Activated T-cell treated with anti-CD3 and anti-CD28 coated beads, Interleukin-2, amount 50 U/mL, for 72 hours (primary cell): ENCODE results near the gene BTLA. TPM values are rescaled to one million over a fixed set of nuclear protein-coding genes. Genes with fewer than 3 reads are reported as not detected.
A peak's percentile ranks its signal among the peaks of the same experiment; 100 is the strongest.
"Not testable (repeated sequence)": the region's sequence is repeated elsewhere in the genome, so short reads cannot be mapped to it uniquely, and the experiment has no call there.

ENCODE experiments used
- ATAC-seq, 2 donors: fragments of 150-1000 bp; cut with Tn5 transposase; replicated peaks in 1 of 2; 2 replicates each; pipeline ENCODE4 v1.10.0; 2021; ENCODE audit warnings: moderate library complexity in 2 of 2, mild to moderate bottlenecking in 1 of 2
- DNase-seq, 2 donors: peaks; one replicate each; pipeline ENCODE4 v3.0.0; 2021 to 2022; ENCODE audit warnings: mixed read lengths in 1 of 2
- H3K27ac Mint-ChIP-seq: one replicate; pipeline ENCODE4 v1.8.0; 2022; ENCODE audit warnings: mild to moderate bottlenecking, moderate library complexity, mixed read lengths
- H3K27me3 Mint-ChIP-seq: one replicate; pipeline ENCODE4 v1.8.0; 2022; ENCODE audit warnings: low read depth, mixed read lengths
- H3K36me3 Mint-ChIP-seq, 2 donors: one replicate each; pipeline ENCODE4 v1.8.0; 2022; ENCODE audit warnings: mixed read lengths in 2 of 2, mild to moderate bottlenecking in 1 of 2; ENCODE audit not compliant: insufficient read depth in 2 of 2
- H3K4me1 Mint-ChIP-seq: one replicate; pipeline ENCODE4 v1.8.0; 2022; ENCODE audit warnings: low read depth, mixed read lengths
- H3K4me3 Mint-ChIP-seq, 2 donors: one replicate each; pipeline ENCODE4 v1.8.0; 2022; ENCODE audit warnings: mild to moderate bottlenecking in 2 of 2, mixed read lengths in 2 of 2, moderate library complexity in 2 of 2
- H3K9me3 Mint-ChIP-seq, 2 donors: one replicate each; pipeline ENCODE4 v1.8.0; 2022; ENCODE audit warnings: mixed read lengths in 2 of 2
- total RNA-seq, 2 donors: library from RNA; stranded (reverse); gene quantifications; one replicate each; pipeline ENCODE4 v1.2.3, GENCODE V29; 2022

BTLA gene
- total RNA-seq, 2 donors from 2014 or later: 17.5 to 21.3 TPM

DNA sequence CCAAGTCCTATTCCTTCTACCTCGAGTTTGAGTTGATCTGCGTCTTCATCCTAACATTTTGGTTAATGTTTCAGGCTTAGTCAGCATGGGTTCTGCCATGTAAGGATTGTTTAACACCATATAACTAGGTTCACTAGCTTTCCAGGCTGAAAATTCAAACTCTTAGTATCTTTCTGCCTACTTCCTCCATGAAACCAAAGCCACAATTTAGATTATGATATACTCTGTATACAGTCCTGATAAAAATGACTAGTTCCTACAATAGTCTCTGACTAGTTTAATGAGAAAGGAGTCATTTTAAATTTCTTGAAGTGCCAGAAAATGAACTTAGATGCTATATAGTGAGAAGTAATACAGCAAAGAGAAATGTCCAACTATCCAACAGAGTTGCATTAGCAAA is 6.6 kb upstream of the BTLA start:
- H3K4me3 Mint-ChIP-seq: no peak overlapping the region
- H3K36me3 Mint-ChIP-seq: peaks cover 0 to 7% of the 10 kb centered on the region in 2 donors
- ATAC-seq (peak in 1 of 2 donors; percentile 44), DNase-seq (no peak)
- H3K27ac Mint-ChIP-seq: no peak overlapping the region
- H3K9me3 Mint-ChIP-seq: peaks cover 0 to 2% of the 10 kb centered on the region in 2 donors
- peaks cover 55% of the 10 kb centered on the region for H3K4me1 Mint-ChIP-seq
- H3K27me3 Mint-ChIP-seq: no peaks in the 10 kb centered on the region

DNA sequence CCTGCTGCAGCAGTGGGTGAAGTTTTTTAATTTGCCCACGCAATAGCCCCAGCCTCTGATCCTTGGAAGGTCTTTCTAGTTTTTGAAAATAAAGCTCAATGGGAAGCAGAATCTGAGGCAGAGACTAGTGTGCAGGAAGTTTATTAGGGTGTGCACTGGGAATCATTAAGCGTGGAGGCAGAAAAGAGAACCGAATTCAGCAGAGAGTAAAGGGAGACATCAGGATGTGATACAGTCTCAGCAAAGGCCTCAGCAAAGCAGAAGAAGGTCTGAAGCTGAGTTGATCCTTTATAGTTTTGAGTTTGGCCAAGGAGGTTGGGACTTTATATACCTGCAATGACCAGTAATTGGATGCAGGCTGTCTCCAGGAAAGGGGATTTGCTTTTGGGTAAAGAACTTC is 4.9 kb upstream of the BTLA start:
- H3K4me1 Mint-ChIP-seq: peaks cover 71% of the 10 kb centered on the region
- H3K4me3 Mint-ChIP-seq: no peak overlapping the region
- peaks cover 0 to 2% of the 10 kb centered on the region in 2 donors for H3K36me3 Mint-ChIP-seq
- no peak overlapping the region for H3K27ac Mint-ChIP-seq
- peaks cover 0 to 1% of the 10 kb centered on the region in 2 donors for H3K9me3 Mint-ChIP-seq
- no peaks in the 10 kb centered on the region for H3K27me3 Mint-ChIP-seq
- DNase-seq (no peak), ATAC-seq (no peak)

DNA sequence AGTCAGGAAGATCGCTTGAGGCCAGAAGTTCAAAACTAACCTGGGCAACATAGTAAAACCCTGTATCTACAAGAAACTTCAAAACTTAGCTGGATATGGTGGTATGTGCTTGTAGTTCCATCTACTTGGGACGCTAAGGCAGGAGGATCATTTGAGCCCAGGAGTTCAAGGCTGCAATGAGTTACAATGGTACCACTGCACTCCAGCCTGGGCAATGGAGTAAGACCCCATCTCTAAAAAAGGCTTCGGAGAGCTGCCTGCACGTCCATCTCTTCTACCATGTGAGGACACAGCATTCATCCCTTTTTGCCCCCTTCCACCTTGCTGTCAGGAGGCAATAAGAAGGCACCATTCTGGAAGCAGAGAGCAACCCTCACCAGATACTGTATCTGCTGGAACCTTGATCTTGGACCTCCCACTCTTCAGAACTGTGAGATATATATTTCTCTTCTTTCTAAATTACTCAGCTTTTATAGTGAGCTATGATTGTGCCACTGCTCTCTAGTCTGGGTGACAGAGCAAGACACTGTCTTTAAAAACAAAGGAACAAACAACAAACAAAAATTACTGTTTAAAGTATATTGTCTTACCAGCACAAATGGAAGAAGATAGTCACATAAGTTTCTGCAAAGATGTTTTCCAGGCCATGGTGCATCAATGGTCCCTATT is 4.2 kb upstream of the BTLA start:
- H3K4me1 Mint-ChIP-seq: peaks cover 64% of the 10 kb centered on the region

DNA sequence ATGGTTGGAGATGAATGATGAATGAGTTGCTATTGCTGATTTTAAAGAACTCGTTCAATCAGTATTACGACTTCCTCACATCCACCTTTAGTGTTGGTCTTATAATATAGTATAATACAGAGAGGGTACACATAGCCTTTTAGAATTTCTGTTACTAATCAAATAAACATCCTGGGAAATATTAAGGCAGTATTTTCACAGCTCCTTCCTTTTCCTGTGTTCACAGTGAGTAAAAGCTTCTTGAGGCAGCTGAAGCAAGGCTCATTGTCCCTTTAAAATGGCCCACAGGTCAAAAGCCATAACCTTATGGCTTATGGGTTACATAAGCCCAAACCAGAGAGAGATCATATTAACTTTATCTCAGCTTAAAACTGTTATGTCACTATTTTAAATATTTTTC is 1.3 kb upstream of the BTLA start:
- ATAC-seq: no peak
- no peak for DNase-seq
- Mint-ChIP-seq H3K27ac (no peak overlapping the region), H3K27me3 (no peaks in the 10 kb centered on the region), H3K4me1 (peaks cover 56% of the 10 kb centered on the region), H3K4me3 (peak overlapping the region in 1 of 2 donors; percentile 39), H3K36me3 (peaks cover 2 to 5% of the 10 kb centered on the region in 2 donors), H3K9me3 (no peaks in the 10 kb centered on the region)

More for the DNA sequence above, 4.2 kb upstream of the BTLA start:
- Mint-ChIP-seq H3K36me3 (peaks cover 0 to 3% of the 10 kb centered on the region in 2 donors), H3K4me3 (no peak overlapping the region), H3K27me3 (no peaks in the 10 kb centered on the region), H3K27ac (no peak overlapping the region), H3K9me3 (peaks cover 0 to 1% of the 10 kb centered on the region in 2 donors)
- ATAC-seq (peak; percentile 83 to 85), DNase-seq (no peak)

DNA sequence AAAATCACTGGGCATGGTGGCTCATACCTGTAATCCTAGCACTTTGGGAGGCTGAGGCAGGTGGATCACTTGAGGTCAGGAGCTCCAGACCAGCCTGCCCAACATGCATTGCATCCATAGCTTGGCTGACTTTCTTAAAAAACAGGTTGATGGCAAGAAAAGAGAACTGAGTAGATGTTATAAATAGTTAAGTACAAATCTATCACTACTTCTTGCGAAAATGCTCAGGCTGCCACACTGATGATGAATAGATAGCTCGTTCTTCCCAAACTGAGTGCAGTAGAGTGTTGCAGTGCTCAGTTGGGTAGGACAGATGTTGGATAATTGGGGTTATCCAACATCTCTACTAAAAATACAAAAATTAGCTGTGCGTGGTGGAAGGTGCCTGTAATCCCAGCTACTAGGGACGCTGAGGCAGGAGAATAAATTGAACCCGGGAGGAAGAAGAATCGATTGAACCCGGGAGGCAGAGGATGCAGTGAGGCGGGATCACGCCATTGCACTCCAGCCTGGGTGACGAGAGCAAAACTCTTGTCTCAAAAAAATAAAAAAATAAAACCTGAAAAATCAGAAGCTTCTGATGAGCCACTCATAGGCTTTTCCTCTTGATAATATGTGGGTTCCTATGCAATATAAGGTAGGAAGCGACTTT is 1.2 kb downstream of the BTLA start:
- peaks cover 2 to 3% of the 10 kb centered on the region in 2 donors for H3K9me3 Mint-ChIP-seq
- no peaks in the 10 kb centered on the region for H3K27me3 Mint-ChIP-seq
- peak; percentile 30 to 31 for ATAC-seq
- H3K4me1 Mint-ChIP-seq: peaks cover 63% of the 10 kb centered on the region
- H3K36me3 Mint-ChIP-seq: peaks cover 10 to 19% of the 10 kb centered on the region in 2 donors
- H3K4me3 Mint-ChIP-seq: peak overlapping the region; percentile 97 to 98
- H3K27ac Mint-ChIP-seq: peak overlapping the region; percentile 99
- no peak for DNase-seq

- H3K27ac Mint-ChIP-seq: peak overlapping the region; percentile 98
- H3K4me3 Mint-ChIP-seq: peak overlapping the region; percentile 91 to 98
- DNase-seq (no peak), ATAC-seq (no peak)
- peaks cover 10 to 20% of the 10 kb centered on the region in 2 donors for H3K36me3 Mint-ChIP-seq
- H3K4me1 Mint-ChIP-seq: peaks cover 72% of the 10 kb centered on the region
- H3K9me3 Mint-ChIP-seq: peaks cover 2 to 3% of the 10 kb centered on the region in 2 donors
- H3K27me3 Mint-ChIP-seq: no peaks in the 10 kb centered on the region
Observed at GRCh38 chr3:112496366-112497067, 2.8 kb downstream of the BTLA start.

DNA sequence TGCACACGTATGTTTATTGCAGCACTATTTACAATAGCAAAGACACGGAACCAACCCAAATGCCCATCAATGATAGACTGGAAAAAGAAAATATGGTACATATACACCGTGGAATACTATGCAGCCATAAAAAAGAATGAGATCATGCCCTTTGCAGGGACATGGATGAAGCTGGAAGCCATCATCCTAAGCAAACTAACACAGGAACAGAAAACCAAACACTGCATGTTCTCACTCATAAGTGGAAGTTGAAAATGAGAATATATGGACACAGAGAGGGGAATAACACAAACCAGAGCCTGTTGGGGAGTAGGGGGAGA is 4.9 kb downstream of the BTLA start:
- H3K4me3 Mint-ChIP-seq: peak overlapping the region; percentile 91 to 98
- not testable (repeated sequence) for H3K9me3 Mint-ChIP-seq, H3K27me3 Mint-ChIP-seq, DNase-seq, ATAC-seq
- H3K36me3 Mint-ChIP-seq: peaks cover 10 to 20% of the 10 kb centered on the region in 2 donors
- H3K4me1 Mint-ChIP-seq: peaks cover 73% of the 10 kb centered on the region
- peak overlapping the region; percentile 79 for H3K27ac Mint-ChIP-seq

GRCh38 chr3:112492124-112492523 is 7.1 kb downstream of the BTLA start:
- ATAC-seq (no peak), DNase-seq (no peak)
- no peaks in the 10 kb centered on the region for H3K27me3 Mint-ChIP-seq
- peaks cover 91% of the 10 kb centered on the region for H3K4me1 Mint-ChIP-seq
- H3K27ac Mint-ChIP-seq: peak overlapping the region; percentile 96
- peaks cover 8 to 28% of the 10 kb centered on the region in 2 donors for H3K36me3 Mint-ChIP-seq
- peak overlapping the region; percentile 25 to 85 for H3K4me3 Mint-ChIP-seq
- peaks cover 2 to 3% of the 10 kb centered on the region in 2 donors for H3K9me3 Mint-ChIP-seq

- peak; percentile 20 to 30 for ATAC-seq
- no peaks in the 10 kb centered on the region for H3K27me3 Mint-ChIP-seq
- H3K36me3 Mint-ChIP-seq: peaks cover 8 to 28% of the 10 kb centered on the region in 2 donors
- peaks cover 92% of the 10 kb centered on the region for H3K4me1 Mint-ChIP-seq
- peak overlapping the region; percentile 96 for H3K27ac Mint-ChIP-seq
- peak overlapping the region; percentile 64 to 85 for H3K4me3 Mint-ChIP-seq
- H3K9me3 Mint-ChIP-seq: peaks cover 2 to 3% of the 10 kb centered on the region in 2 donors
- DNase-seq: no peak
Observed at GRCh38 chr3:112491373-112491772, 7.9 kb downstream of the BTLA start.

GRCh38 chr3:112489674-112490479 is 9.4 kb downstream of the BTLA start:
- DNase-seq (no peak), ATAC-seq (peak; percentile 14 to 18)
- peaks cover 77% of the 10 kb centered on the region for H3K4me1 Mint-ChIP-seq
- H3K27me3 Mint-ChIP-seq: no peaks in the 10 kb centered on the region
- H3K27ac Mint-ChIP-seq: peak overlapping the region; percentile 96
- H3K4me3 Mint-ChIP-seq: peak overlapping the region; percentile 64 to 85
- H3K9me3 Mint-ChIP-seq: peaks cover 2 to 3% of the 10 kb centered on the region in 2 donors
- peaks cover 8 to 26% of the 10 kb centered on the region in 2 donors for H3K36me3 Mint-ChIP-seq

DNA sequence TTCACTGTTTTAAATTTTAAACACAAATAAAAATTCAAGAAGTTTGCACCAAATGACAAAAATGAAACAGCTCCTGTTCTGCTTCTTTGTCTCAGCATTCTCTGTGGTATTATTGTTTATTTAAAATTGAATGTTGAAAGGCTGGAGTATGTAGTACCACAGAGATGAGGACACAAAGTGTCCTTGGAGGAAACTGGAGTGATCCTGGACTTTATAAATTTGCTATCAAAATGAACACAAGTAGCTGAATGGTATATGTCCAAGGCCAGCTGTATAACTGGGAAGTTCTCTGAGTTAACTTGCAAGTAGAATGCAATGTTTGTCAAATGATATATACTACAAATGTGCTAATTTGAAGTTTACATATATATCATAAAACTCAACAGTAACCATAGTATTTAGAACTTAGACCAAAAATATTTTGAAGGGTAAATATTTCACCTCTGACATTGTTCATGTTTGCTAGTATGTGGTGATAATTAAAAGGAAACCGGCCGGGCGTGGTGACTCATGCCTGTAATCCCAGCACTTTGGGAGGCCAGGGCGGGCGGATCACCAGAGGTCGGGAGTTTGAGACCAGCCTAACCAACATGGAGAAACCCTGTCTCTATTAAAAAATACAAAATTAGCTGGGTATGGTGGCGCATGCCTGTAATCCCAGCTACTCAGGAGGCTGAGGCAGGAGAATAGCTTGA is 12.3 kb downstream of the BTLA start:
- DNase-seq: no peak
- Mint-ChIP-seq H3K9me3 (no peaks in the 10 kb centered on the region), H3K36me3 (peaks cover 0 to 14% of the 10 kb centered on the region in 2 donors), H3K4me1 (peaks cover 75% of the 10 kb centered on the region), H3K27me3 (no peaks in the 10 kb centered on the region), H3K27ac (no peak overlapping the region), H3K4me3 (no peak overlapping the region)
- ATAC-seq: no peak

DNA sequence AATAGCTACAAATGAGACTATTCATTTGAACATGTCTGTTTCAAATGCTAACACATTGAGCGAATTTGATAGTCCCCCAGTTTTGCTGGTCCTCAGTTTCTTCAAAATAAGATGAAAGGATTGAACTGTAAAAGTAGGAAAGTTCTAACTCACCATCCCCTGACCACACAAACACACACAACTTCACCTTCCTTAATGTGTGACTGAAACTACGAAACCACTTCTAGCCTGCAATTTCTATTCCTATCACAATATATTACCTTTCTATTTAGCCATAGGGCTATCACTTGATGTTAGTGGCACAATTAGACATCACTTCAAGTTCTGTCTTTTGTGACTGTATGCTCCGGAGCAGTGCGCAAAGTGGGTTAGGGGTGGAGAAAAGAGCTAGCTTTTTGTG is 14.9 kb downstream of the BTLA start:
- peaks cover 73% of the 10 kb centered on the region for H3K4me1 Mint-ChIP-seq

More for the DNA sequence above, 14.9 kb downstream of the BTLA start:
- Mint-ChIP-seq H3K27ac (no peak overlapping the region), H3K9me3 (no peaks in the 10 kb centered on the region), H3K36me3 (peaks cover 0 to 17% of the 10 kb centered on the region in 2 donors), H3K4me3 (no peak overlapping the region), H3K27me3 (no peaks in the 10 kb centered on the region)
- peak in 1 of 2 donors; percentile 36 for ATAC-seq
- DNase-seq: no peak
